GM21529 (cell line): Measurements from ENCODE around the gene ZDBF2.
"Not testable (repeated sequence)": the region's sequence is repeated elsewhere in the genome, so short reads cannot be mapped to it uniquely, and the experiment has no call there.

ENCODE experiments used
- ATAC-seq: cut with Tn5 transposase; IDR thresholded peaks from one replicate; pipeline ENCODE4 v1.9.1; 2021; ENCODE audit not compliant: unreplicated experiment

Gene ZDBF2

GRCh38 chr2:206323033-206323432, 48.6 kb downstream of the ZDBF2 start:
- no peak for ATAC-seq

DNA sequence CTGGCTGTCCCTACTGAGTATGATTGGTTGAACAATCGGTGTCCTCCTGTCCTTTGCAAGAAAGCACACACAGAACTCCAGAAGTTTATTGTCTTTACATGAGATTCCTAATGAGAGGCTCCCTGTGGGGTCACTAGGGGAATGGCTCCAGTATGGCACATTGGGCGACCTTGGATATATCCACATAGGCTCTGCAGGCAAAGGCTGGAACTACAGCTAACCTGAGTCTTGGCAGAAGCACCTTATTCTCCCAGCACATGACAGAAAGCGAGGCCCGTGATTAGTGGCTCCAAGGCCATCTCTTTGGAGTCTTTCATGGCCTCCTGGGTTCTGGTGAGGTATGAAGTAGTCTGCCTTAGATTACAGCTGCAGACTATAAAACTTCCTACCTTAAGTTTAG, 49.0 kb downstream of the ZDBF2 start:
- ATAC-seq: no peak

- ATAC-seq: no peak
Observed at GRCh38 chr2:206324869-206325268, 50.4 kb downstream of the ZDBF2 start.

DNA sequence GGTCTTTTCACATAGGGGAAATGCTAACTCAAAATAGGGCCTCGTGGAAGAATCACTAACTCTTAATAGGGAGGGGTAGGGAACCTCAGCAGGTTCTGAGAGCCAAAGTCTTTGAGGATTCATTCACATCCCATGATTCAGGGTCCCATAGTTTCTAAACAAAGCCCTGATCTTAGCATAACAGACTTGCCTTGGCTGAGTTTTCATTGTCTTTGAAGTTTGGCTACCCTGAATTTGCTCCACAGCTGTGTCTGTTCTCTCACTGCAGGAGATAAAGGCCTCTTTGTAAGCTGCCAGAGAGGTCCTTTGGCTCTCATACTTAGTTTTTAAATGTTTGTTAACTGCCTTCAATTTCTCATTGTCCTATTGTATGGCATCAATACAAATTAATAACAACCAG, 54.5 kb downstream of the ZDBF2 start:
- no peak for ATAC-seq

DNA sequence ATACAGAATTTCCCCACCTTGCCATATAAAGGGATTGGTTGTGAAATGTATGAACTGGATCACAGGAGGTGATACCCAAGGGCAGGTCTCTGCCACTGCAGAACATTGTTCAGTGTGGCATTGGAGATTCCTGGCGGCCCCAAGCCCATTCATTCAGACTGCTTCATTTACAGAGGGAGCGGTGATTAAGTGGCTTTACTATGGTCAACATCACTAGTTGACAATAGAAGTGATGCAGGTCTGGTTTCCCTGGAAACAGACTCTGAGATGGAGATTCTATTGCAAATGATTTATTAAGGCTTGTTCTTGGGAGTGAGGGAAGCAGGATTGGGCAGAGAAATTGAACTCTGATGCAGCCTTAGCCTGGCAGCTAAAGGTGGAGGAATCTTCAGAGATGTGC, 62.4 kb downstream of the ZDBF2 start:
- no peak for ATAC-seq

- no peak for ATAC-seq
Observed at GRCh38 chr2:206337956-206338355, 63.5 kb downstream of the ZDBF2 start.

GRCh38 chr2:206341396-206341795, 66.9 kb downstream of the ZDBF2 start:
- no peak for ATAC-seq

GRCh38 chr2:206343144-206343543, 68.7 kb downstream of the ZDBF2 start:
- no peak for ATAC-seq

DNA sequence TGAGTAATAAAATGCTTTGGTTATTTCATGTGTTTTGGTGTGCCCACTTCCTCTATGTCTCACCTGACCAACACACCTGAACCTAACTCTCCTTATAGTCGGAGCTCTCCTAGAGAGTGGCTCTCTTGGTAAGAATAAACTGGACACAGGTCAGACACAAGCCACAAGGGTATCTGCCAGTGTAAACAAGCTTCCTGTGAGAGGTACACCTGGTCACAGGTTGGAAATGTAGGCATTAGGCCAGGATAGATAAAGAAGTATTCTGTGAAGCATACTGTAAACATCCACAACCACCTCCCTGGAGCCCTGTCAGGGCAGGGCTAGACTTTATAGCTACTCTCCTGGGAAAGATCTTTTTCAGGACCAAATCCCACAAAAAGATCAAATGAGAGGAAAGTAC, 69.4 kb downstream of the ZDBF2 start:
- ATAC-seq: no peak

DNA sequence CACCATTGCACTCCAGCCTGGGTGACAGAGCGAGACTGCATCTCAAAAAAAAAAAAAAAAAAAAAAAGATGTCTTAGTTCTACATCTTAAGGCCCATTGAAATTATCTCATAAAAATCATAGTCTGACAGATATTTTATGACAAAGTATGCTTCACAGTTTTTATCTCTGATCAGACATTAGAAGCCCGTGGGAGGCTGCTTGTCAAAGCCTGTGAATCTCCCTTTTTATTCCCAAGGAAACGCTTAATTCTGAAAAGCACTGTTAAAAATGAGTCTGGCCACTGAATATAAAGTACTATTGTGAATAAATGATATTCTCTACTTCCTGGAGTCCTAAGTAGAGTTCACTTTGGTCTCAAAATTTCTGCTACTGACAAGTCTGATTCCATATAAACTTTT, 71.1 kb downstream of the ZDBF2 start:
- ATAC-seq: no peak

DNA sequence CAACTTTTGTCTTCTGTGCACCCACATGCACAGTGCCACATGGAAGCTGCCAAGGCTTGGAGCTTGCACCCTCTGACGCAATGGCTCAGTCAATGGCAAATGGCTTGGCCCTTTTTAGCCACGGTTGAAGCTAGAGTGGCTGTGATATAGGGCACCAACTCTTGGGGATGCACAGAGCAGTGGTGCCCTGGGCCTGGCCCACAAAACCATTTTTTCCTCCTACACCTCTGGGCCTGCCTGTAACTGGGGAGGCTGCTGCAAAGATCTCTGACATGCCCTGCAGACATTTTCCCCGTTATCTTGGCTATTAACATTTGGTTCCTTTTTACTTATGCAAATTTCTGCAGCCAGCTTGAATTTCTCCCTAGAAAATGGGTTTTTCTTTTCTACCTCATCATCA, 74.9 kb downstream of the ZDBF2 start:
- no peak for ATAC-seq

GRCh38 chr2:206352571-206352970, 78.1 kb downstream of the ZDBF2 start:
- no peak for ATAC-seq

DNA sequence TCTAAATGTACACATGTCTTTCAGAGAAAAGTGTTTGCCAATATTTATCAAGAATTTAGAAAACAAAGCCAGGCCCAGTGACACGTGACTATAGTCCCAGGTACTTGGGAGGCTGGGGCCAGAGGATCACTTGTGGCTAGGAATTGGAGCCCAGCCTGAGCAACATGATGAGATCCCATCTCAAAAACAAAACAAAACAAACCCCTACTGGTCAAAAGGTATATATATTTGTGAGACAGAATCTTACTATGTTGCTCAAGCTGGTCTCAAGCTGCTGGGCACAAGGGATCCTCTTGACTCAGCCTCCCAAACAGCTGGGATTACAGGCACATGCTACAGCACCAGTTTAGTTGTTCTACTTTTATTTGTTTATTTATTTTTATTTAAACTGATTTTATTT, 79.2 kb downstream of the ZDBF2 start:
- peak; percentile 56 for ATAC-seq

GRCh38 chr2:206354129-206354528, 79.7 kb downstream of the ZDBF2 start:
- peak; percentile 59 for ATAC-seq

DNA sequence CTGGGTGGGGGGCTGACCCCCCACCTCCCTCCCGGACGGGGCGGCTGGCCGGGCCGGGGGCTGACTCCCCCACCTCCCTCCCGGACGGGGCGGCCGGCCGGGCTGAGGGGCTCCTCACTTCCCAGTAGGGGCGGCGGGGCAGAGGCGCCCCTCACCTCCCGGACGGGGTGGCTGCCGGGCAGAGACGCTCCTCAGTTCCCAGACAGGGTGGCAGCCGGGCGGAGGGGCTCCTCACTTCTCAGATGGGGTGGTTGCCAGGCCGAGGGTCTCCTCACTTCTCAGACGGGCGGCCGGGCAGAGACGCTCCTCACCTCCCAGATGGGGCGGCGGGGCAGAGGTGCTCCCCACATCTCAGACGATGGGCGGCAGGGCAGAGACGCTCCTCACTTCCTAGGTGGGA, 82.4 kb downstream of the ZDBF2 start:
- not testable (repeated sequence) for ATAC-seq

- not testable (repeated sequence) for ATAC-seq
Observed at GRCh38 chr2:206360840-206361239, 86.4 kb downstream of the ZDBF2 start.

- ATAC-seq: peak; percentile 81
Observed at GRCh38 chr2:206361407-206362045, 87.1 kb downstream of the ZDBF2 start.
